GM12878 (cell line): ENCODE data around the gene FOXO1. TPM values are rescaled to one million over a fixed set of nuclear protein-coding genes. Genes with fewer than 3 reads are reported as not detected.
A peak's percentile ranks its signal among the peaks of the same experiment; 100 is the strongest.

ENCODE experiments used
- ATAC-seq: fragments of 200-7000 bp; cut with Tn5 transposase; 3 replicates; pipeline ENCODE4 v1.9.1; 2020; ENCODE audit warnings: mild to moderate bottlenecking, moderate library complexity
- BruUV-seq: library from RNA; stranded (reverse); fragments of 400-500 nt; replicated peaks from 2 replicates; lab custom pipeline; 2021; lab: Mats Ljungman, UMichigan
- CTCF ChIA-PET: fragments of 300-600 bp; sonication (Branson Sonifier 250); formaldehyde crosslinking; extraction: SDS; loops from one replicate; lab custom pipeline; 2021; ENCODE audit warnings: inconsistent platforms; lab: Yijun Ruan, JAX
- POLR2A ChIA-PET: fragments of 350-600 bp; formaldehyde crosslinking; extraction: SDS; loops from one replicate; lab custom pipeline; 2021; ENCODE audit warnings: inconsistent platforms; lab: Charles Lee
- RAD21 ChIA-PET: fragments of 300-600 bp; sonication (Branson Sonifier 250); formaldehyde crosslinking; loops from one replicate; lab custom pipeline; 2023; ENCODE audit warnings: antibody characterized with exemption; ENCODE audit not compliant: unreplicated experiment; lab: Charles Lee
- SMC1A ChIA-PET: fragments of 300-600 bp; sonication (Branson Sonifier 250); formaldehyde crosslinking; loops from one replicate; lab custom pipeline; 2023; ENCODE audit not compliant: unreplicated experiment, uncharacterized antibody; lab: Charles Lee
- DNase-seq: peaks from one replicate; pipeline ENCODE4 v3.0.0-alpha.2; 2011; ENCODE audit warnings: low read depth, low spot score
- FAIRE-seq: peaks from 3 replicates; lab custom pipeline; 2011; peaks lifted over from hg19 to GRCh38; lab: Jason Lieb, UNC
- H2AFZ ChIP-seq: 2 replicates; pipeline ENCODE4 v1.6.0; 2011; ENCODE audit warnings: low read depth, low read length, control low read depth; ENCODE audit not compliant: control insufficient read depth
- H3K27ac ChIP-seq: 2 replicates; pipeline ENCODE4 v1.5.1; 2011; ENCODE audit warnings: control low read depth; ENCODE audit not compliant: control insufficient read depth, insufficient read depth
- H3K27me3 ChIP-seq, 2 experiments: replicated peaks in 1 of 2; 2 replicates each; pipeline versions ENCODE4 v1.6.0 to v1.6.1; 2011; ENCODE audit warnings: low read length in 1 of 2; ENCODE audit not compliant: control insufficient read depth in 2 of 2, insufficient read depth in 2 of 2
- H3K36me3 ChIP-seq, 2 experiments: 2 replicates each; pipeline ENCODE4 v1.5.1; 2011; ENCODE audit warnings: low read length in 1 of 2; ENCODE audit not compliant: control insufficient read depth in 2 of 2, insufficient read depth in 2 of 2
- H3K4me1 ChIP-seq: 2 replicates; pipeline ENCODE4 v1.6.1; 2011; ENCODE audit warnings: mild to moderate bottlenecking, low read length, moderate library complexity, mixed read lengths; ENCODE audit not compliant: control insufficient read depth, insufficient read depth
- H3K4me2 ChIP-seq: 2 replicates; pipeline ENCODE4 v1.6.0; 2011; ENCODE audit warnings: control low read depth; ENCODE audit not compliant: control insufficient read depth, insufficient read depth
- H3K4me3 ChIP-seq: fragments of 200-600 bp; sonication (generic); 2 replicates; pipeline ENCODE4 v1.5.1; 2016
- H3K79me2 ChIP-seq: 2 replicates; pipeline ENCODE4 v1.6.0; 2011; ENCODE audit warnings: low read length; ENCODE audit not compliant: control insufficient read depth, insufficient read depth
- H3K9ac ChIP-seq: 2 replicates; pipeline ENCODE4 v1.8.0; 2011; ENCODE audit warnings: low read length, control low read depth, mixed read lengths; ENCODE audit not compliant: control insufficient read depth, insufficient read depth
- H3K9me3 ChIP-seq: replicated peaks from 3 replicates; pipeline ENCODE4 v1.5.1; 2011; ENCODE audit warnings: mild to moderate bottlenecking, low read length; ENCODE audit not compliant: control insufficient read depth, insufficient read depth
- H4K20me1 ChIP-seq: 2 replicates; pipeline ENCODE4 v1.6.0; 2011; ENCODE audit not compliant: control insufficient read depth, insufficient read depth
- ATF3 ChIP-seq: IDR thresholded peaks from 2 replicates; pipeline ENCODE4 v1.6.1; 2011; ENCODE audit warnings: low read depth, mild to moderate bottlenecking, low read length, moderate library complexity, borderline replicate concordance; ENCODE audit errors: extremely low read depth
- CBX3 ChIP-seq: fragments of 200-600 bp; sonication (generic); IDR thresholded peaks from 2 replicates; pipeline ENCODE4 v1.6.1; 2016; ENCODE audit warnings: low read depth, borderline replicate concordance
- ESRRA ChIP-seq: IDR thresholded peaks from 2 replicates; pipeline ENCODE4 v1.6.1; 2012; ENCODE audit warnings: mild to moderate bottlenecking, low read length, improper control_type of control experiment
- POU2F2 ChIP-seq: IDR thresholded peaks from 3 replicates; pipeline ENCODE4 v1.6.1; 2011; ENCODE audit warnings: low read depth, mild to moderate bottlenecking, low read length, borderline replicate concordance
- SREBF2 ChIP-seq: IDR thresholded peaks from 2 replicates; pipeline ENCODE4 v1.6.1; 2012; ENCODE audit warnings: mild to moderate bottlenecking, low read length
- ZNF24 ChIP-seq: fragments of 450-650 bp; IDR thresholded peaks from 2 replicates; pipeline ENCODE4 v1.6.1; 2017; ENCODE audit warnings: antibody characterized with exemption, mild to moderate bottlenecking
- WGBS: methylation state at CpG from one replicate; pipeline ENCODE4 v1.1.6; 2016; ENCODE audit warnings: low lambda C conversion rate; ENCODE audit not compliant: insufficient replicate concordance, insufficient coverage; ENCODE audit errors: missing lambda C conversion rate; 5-methylcytosine and 5-hydroxymethylcytosine counted together
- in situ Hi-C: fragments of 300-500 bp; cut with MboI; formaldehyde crosslinking; loops from 9 replicates; pipeline ENCODE4 v1.14.3; 2018; ENCODE audit warnings: mixed read lengths
- intact Hi-C: fragments of 100-400 bp; cut with micrococcal nuclease; formaldehyde crosslinking; loops from one replicate; pipeline ENCODE4 v1.14.2; 2022; ENCODE audit not compliant: unreplicated experiment
- polyA plus RNA-seq, 11 experiments: library from polyadenylated mRNA; depleted of rRNA in 4 of 11; unstranded in 6 of 11; stranded (reverse) in 5 of 11; fragments of >200 nt; fragmentation: Nextera tagmentation in 4 of 11; fragmentation: Illumina TruSeq in 1 of 11; extraction: Ambion mirVana in 4 of 11; extraction: Trizol in 1 of 11; gene quantifications; 1 replicate in 1 of 11; 2 replicates in 10 of 11; pipeline versions ENCODE4 v1.2.1 to v1.2.3, GENCODE V29; 2011 to 2016; ENCODE audit warnings: inconsistent platforms in 2 of 11, missing spikeins in 2 of 11, low read depth in 1 of 11
- total RNA-seq, 4 experiments: library from RNA; depleted of rRNA in 3 of 4; stranded (reverse); fragments of >200 nt in 3 of 4; fragmentation: Illumina TruSeq in 1 of 4; extraction: Trizol in 1 of 4; gene quantifications; 2 replicates each; pipeline versions ENCODE4 v1.2.1 to v1.2.3, GENCODE V29; 2013 to 2021

FOXO1 gene
- total and polyA plus RNA-seq, 10 of the 15 experiments (the other 5 are each of a cell fraction or from before 2014, with no cell fraction given) = 0.58 to 8.3 (median 0.88) TPM

- Histone ChIP-seq H3K27ac (no peak overlapping the region), H3K4me1 (peaks cover 31% of the 10 kb centered on the region), H3K9me3 (no peaks in the 10 kb centered on the region; the same call in 2 of the 3 replicates), H3K4me2 (no peak overlapping the region), H4K20me1 (no peaks in the 10 kb centered on the region), H2AFZ (no peak overlapping the region), H3K4me3 (no peak overlapping the region), H3K36me3 (no peaks in the 10 kb centered on the region), H3K9ac (no peak overlapping the region), H3K79me2 (peaks cover 43% of the 10 kb centered on the region), H3K27me3 (no peaks in the 10 kb centered on the region)
- no peak for DNase-seq
- intact Hi-C loops = no loop called here
- no peak for FAIRE-seq
- TF ChIP-seq POU2F2 = no peak
- TF ChIP-seq ZNF24 = no peak
- TF ChIP-seq SREBF2 = no peak
- TF ChIP-seq ESRRA = no peak
- TF ChIP-seq CBX3 = no peak
- no peak for TF ChIP-seq ATF3
- ChIA-PET RAD21 (interaction anchor here (0.9 to 1.4 kb wide), 4 partner anchors 13 to 283 kb away, joined by 3 to 4 read pairs (median 3); no protein-coding TSS in a partner anchor), SMC1A (interaction anchor here (0.9 to 3.1 kb wide), 3 partner anchors 11 to 86 kb away, joined by 5 to 13 read pairs (median 6); no protein-coding TSS in a partner anchor), CTCF (interaction anchor here (1.5 to 2.1 kb wide), 2 partner anchors 11 to 13 kb away, joined by 4 to 6 read pairs; no protein-coding TSS in a partner anchor), POLR2A (no interaction called here)
- in situ Hi-C loops = no loop called here
- no peak for ATAC-seq
- BruUV-seq = TSS peak; percentile 12
- 22% methylated on average over 2 of the region's 2 CpGs for WGBS
Observed at GRCh38 chr13:40648040-40648439, 18.4 kb downstream of the FOXO1 start.
